ENCODE data around the gene PCCA. TPM values are rescaled to one million over a fixed set of nuclear protein-coding genes. Genes with fewer than 3 reads are reported as not detected.

PCCA gene
- total RNA-seq, 4 donors from 2014 or later, result 29.5 to 55.5 (median 38.3) TPM

DNA sequence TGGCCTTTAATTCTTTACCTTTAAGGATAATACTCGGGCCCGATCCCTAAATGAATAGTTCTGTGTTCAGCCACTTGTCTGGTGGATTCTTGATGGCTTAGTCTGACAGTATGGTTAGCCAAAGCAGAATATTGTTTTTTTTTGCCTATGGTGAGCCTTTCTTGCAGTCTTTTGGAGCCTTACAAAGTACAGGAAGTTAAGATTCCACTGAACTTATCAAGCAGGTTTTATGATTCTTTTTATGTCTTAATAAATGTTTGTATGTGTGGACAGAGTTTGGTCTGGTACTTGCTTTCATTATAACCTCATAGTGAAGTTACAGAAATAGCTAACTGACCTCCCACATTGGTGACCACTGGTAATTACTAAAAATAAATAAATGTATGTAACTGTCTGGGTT is 17.1 kb downstream of the PCCA start:
- H3K4me3 ChIP-seq, result no peak overlapping the region
- TF ChIP-seq EP300 (IDR thresholded peaks at IDR 0.05) (no peak), POLR2A (IDR thresholded peaks at IDR 0.05) (no peak)
- TF ChIP-seq, protein P1, sequence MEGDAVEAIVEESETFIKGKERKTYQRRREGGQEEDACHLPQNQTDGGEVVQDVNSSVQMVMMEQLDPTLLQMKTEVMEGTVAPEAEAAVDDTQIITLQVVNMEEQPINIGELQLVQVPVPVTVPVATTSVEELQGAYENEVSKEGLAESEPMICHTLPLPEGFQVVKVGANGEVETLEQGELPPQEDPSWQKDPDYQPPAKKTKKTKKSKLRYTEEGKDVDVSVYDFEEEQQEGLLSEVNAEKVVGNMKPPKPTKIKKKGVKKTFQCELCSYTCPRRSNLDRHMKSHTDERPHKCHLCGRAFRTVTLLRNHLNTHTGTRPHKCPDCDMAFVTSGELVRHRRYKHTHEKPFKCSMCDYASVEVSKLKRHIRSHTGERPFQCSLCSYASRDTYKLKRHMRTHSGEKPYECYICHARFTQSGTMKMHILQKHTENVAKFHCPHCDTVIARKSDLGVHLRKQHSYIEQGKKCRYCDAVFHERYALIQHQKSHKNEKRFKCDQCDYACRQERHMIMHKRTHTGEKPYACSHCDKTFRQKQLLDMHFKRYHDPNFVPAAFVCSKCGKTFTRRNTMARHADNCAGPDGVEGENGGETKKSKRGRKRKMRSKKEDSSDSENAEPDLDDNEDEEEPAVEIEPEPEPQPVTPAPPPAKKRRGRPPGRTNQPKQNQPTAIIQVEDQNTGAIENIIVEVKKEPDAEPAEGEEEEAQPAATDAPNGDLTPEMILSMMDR (IDR thresholded peaks at IDR 0.05), result no peak
- peaks cover 0 to 16% (median 0%) of the 10 kb centered on the region in 3 donors for H3K36me3 ChIP-seq
- no peak overlapping the region for H3K27ac ChIP-seq
- H3K4me1 ChIP-seq, result peaks cover 0 to 12% (median 1%) of the 10 kb centered on the region in 4 donors
- no peaks in the 10 kb centered on the region for H3K9me3 ChIP-seq
- no peak for DNase-seq (ENCODE audit: low spot score in 2 of 2)
- 78 to 85% methylated on average over 2 of the region's 2 CpGs for WGBS, 2 donors
- H3K27me3 ChIP-seq, result no peaks in the 10 kb centered on the region

DNA sequence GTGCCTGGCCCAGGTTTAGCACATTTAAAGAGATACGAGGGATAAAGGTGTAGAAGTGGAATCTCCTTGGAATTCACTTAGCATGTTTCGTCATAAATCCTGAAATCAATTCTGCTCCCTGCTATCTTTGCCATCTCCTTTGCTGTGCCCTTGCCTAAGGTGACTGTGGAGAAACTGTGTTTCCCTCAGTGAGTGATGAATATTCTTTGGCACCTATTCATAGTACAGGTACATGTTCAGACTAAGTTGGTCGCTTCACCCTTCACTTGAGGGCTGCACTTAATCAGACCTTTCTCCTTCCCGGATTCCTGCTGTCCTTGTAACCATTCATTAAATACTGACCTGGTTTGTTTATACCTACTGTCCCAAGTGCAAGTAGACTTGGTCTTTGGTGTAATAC is 17.8 kb downstream of the PCCA start:
- H3K27me3 ChIP-seq, result no peaks in the 10 kb centered on the region
- H3K27ac ChIP-seq, result no peak overlapping the region
- peaks cover 0 to 6% (median 0%) of the 10 kb centered on the region in 4 donors for H3K4me1 ChIP-seq
- no peak for DNase-seq (ENCODE audit: low spot score in 2 of 2)
- H3K4me3 ChIP-seq, result no peak overlapping the region
- no peaks in the 10 kb centered on the region for H3K9me3 ChIP-seq
- 96 to 97% methylated on average over 4 of the region's 4 CpGs for WGBS, 2 donors
- peaks cover 0 to 16% (median 0%) of the 10 kb centered on the region in 3 donors for H3K36me3 ChIP-seq
- TF ChIP-seq POLR2A (IDR thresholded peaks at IDR 0.05) (no peak), EP300 (IDR thresholded peaks at IDR 0.05) (no peak)
- TF ChIP-seq, protein P1 (IDR thresholded peaks at IDR 0.05), result no peak

DNA sequence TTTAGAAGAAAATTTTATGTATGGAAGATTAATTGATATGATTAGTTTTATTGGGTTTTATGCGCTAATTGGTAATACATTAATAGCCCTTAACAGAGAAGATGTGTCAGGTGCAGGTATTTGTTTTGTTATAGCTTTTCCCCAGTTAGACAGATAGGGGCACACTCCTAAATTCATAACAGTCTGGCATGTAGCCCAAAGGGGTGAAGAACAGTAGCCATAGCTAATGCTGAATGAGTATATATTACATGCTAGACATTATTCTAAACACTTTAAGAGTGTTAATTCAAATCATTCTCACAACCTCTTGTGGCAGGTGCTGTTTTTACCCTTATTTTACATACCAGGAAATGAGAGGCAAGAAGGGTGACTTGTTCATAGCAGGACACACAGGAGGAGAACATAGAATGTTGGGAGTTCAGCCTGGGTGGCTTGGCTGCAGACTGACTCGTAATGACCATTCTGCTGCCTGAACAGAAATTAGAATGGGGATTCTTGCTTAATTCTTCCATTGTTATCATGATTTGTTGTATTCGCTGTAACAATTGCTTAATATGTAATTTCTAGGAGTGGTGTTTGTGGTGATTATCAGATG is 20.1 kb downstream of the PCCA start:
- H3K27me3 ChIP-seq, result no peaks in the 10 kb centered on the region
- WGBS, 2 donors, result 83 to 86% methylated on average over 3 of the region's 3 CpGs

DNA sequence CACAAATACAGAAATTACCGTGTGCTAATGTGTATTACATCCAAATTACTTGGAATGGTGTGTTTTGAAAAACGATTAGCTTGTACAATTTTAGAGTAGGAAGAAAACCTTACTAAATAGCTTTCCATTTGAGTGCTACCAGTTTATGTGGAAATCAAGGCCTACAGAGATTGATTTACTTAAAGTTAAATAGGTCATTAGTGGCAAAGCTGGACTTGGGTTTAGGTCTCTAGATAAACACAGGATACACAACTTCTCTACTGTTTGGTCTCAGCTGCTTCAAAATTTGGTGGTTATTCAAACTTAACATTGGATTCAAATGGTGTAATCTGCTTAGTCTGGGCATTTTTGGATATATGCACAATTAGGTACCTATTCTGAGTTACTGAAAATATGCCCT is 21.4 kb downstream of the PCCA start:
- Histone ChIP-seq H3K27ac (no peak overlapping the region), H3K4me1 (no peaks in the 10 kb centered on the region), H3K36me3 (peaks cover 0 to 29% (median 2%) of the 10 kb centered on the region in 3 donors), H3K4me3 (no peak overlapping the region), H3K9me3 (no peaks in the 10 kb centered on the region), H3K27me3 (no peaks in the 10 kb centered on the region)
- DNase-seq (ENCODE audit: low spot score in 2 of 2), result no peak
- 93 to 94% methylated on average over 2 of the region's 2 CpGs for WGBS, 2 donors
- TF ChIP-seq POLR2A (IDR thresholded peaks at IDR 0.05) (no peak), EP300 (IDR thresholded peaks at IDR 0.05) (no peak)
- TF ChIP-seq, protein P1 (IDR thresholded peaks at IDR 0.05), result no peak

More for the DNA sequence above, 20.1 kb downstream of the PCCA start:
- Histone ChIP-seq H3K4me3 (no peak overlapping the region), H3K4me1 (no peaks in the 10 kb centered on the region), H3K27ac (no peak overlapping the region), H3K9me3 (no peaks in the 10 kb centered on the region), H3K36me3 (peaks cover 0 to 24% (median 0%) of the 10 kb centered on the region in 3 donors)
- no peak for DNase-seq (ENCODE audit: low spot score in 2 of 2)
- TF ChIP-seq POLR2A (IDR thresholded peaks at IDR 0.05) (no peak), EP300 (IDR thresholded peaks at IDR 0.05) (no peak)
- TF ChIP-seq, protein P1 (IDR thresholded peaks at IDR 0.05), result no peak

DNA sequence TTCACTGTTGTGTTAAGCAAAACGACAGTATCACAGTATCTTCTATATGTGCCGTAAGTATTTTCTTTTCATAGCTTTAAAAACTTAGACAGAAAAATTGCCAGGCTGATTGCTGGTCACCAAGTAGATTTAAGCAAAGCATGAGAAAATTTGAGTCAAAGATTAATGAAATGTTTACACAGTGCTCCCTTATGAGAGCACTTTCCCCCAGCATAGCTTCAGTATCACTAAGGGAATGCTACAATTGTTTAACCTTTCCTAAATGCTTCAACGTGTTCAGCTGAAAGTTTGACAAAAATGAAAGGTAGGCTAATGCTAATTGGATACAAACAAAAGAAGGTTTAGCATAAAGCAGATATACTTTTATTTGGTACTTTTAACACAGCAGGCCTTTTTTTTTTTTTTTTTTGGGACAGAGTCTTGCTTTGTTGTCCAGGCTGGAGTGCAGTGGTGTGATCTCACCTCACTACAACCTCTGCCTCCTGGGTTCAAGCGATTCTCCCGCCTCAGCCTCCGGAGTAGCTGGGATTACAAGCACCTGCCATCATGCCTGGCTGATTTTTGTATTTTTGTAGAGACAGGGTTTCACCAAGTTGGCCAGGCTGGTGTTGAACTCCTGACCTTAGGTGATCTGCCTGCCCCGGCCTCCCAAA is 23.4 kb downstream of the PCCA start:
- Histone ChIP-seq H3K27ac (no peak overlapping the region), H3K4me3 (no peak overlapping the region), H3K36me3 (peaks cover 0 to 34% (median 2%) of the 10 kb centered on the region in 3 donors), H3K9me3 (no peaks in the 10 kb centered on the region), H3K27me3 (no peaks in the 10 kb centered on the region), H3K4me1 (no peaks in the 10 kb centered on the region)
- DNase-seq (ENCODE audit: low spot score in 2 of 2), result no peak
- 86% methylated on average over 7 of the region's 7 CpGs for WGBS, 2 donors
- TF ChIP-seq EP300 (IDR thresholded peaks at IDR 0.05) (no peak), POLR2A (IDR thresholded peaks at IDR 0.05) (no peak)
- TF ChIP-seq, protein P1 (IDR thresholded peaks at IDR 0.05), result no peak

All from tibial nerve (tissue), 4 donors.